ENCODE results near the gene FAM174C.

GRCh38 chr19:1299801-1300200 is 24.5 kb downstream of the FAM174C start:
- TF ChIP-seq EP300 (IDR thresholded peaks at IDR 0.05): no peak
- TF ChIP-seq CTCF (IDR thresholded peaks at IDR 0.05): no peak
- TF ChIP-seq POLR2A (IDR thresholded peaks at IDR 0.05): no peak
- TF ChIP-seq POLR2AphosphoS5 (IDR thresholded peaks at IDR 0.05): no peak
